Astrocyte (in vitro differentiated cells and primary cell): ENCODE data around the gene TOR1B. TPM values are rescaled to one million over a fixed set of nuclear protein-coding genes. Genes with fewer than 3 reads are reported as not detected.

Source experiments
- DNase-seq: peaks from one replicate; pipeline ENCODE4 v3.0.0-alpha.2; 2010; ENCODE audit warnings: low read depth
- FAIRE-seq: peaks from 2 replicates; lab custom pipeline; 2011; peaks lifted over from hg19 to GRCh38; lab: Jason Lieb, UNC
- H2AFZ ChIP-seq: 2 replicates; pipeline ENCODE4 v1.6.0; 2012; ENCODE audit warnings: low read depth, low read length, inconsistent platforms
- H3K27ac ChIP-seq: 2 replicates; pipeline ENCODE4 v1.5.1; 2011; ENCODE audit warnings: low read depth, low read length, inconsistent platforms
- H3K27me3 ChIP-seq: 2 replicates; pipeline ENCODE4 v1.6.0; 2011; ENCODE audit warnings: low read length, inconsistent platforms; ENCODE audit not compliant: insufficient read depth
- H3K36me3 ChIP-seq: 2 replicates; pipeline ENCODE4 v1.5.1; 2011; ENCODE audit warnings: low read length, inconsistent platforms; ENCODE audit not compliant: insufficient read depth
- H3K4me1 ChIP-seq: 2 replicates; pipeline ENCODE4 v1.5.1; 2011; ENCODE audit warnings: low read length, inconsistent platforms; ENCODE audit not compliant: insufficient read depth
- H3K4me2 ChIP-seq: 2 replicates; pipeline ENCODE4 v1.6.0; 2012; ENCODE audit warnings: low read length, inconsistent platforms
- H3K4me3 ChIP-seq: 2 replicates; pipeline ENCODE4 v1.5.1; 2011; ENCODE audit warnings: low read depth, mild to moderate bottlenecking, low read length, inconsistent platforms; ENCODE audit not compliant: insufficient read depth
- H3K79me2 ChIP-seq: 2 replicates; pipeline ENCODE4 v1.6.0; 2012; ENCODE audit warnings: mild to moderate bottlenecking, low read length, inconsistent platforms; ENCODE audit not compliant: insufficient read depth
- H3K9ac ChIP-seq: 2 replicates; pipeline ENCODE4 v1.6.0; 2012; ENCODE audit warnings: mild to moderate bottlenecking, low read length, inconsistent platforms
- H3K9me3 ChIP-seq: 2 replicates; pipeline ENCODE4 v1.5.1; 2012; ENCODE audit warnings: low read depth, mild to moderate bottlenecking, low read length, inconsistent platforms; ENCODE audit not compliant: insufficient read depth
- H4K20me1 ChIP-seq: 2 replicates; pipeline ENCODE4 v1.6.0; 2012; ENCODE audit warnings: low read length, inconsistent platforms; ENCODE audit not compliant: insufficient read depth
- H3K27ac Mint-ChIP-seq: one replicate; pipeline ENCODE4 v1.8.0; 2021; ENCODE audit warnings: mild to moderate bottlenecking, mixed read lengths; ENCODE audit not compliant: unreplicated experiment
- H3K27me3 Mint-ChIP-seq: one replicate; pipeline ENCODE4 v1.8.0; 2021; ENCODE audit warnings: low read depth, mixed read lengths; ENCODE audit not compliant: unreplicated experiment
- H3K36me3 Mint-ChIP-seq: one replicate; pipeline ENCODE4 v1.8.0; 2021; ENCODE audit warnings: low read depth, mixed read lengths; ENCODE audit not compliant: unreplicated experiment
- H3K4me1 Mint-ChIP-seq: one replicate; pipeline ENCODE4 v1.8.0; 2021; ENCODE audit warnings: low read depth, mixed read lengths; ENCODE audit not compliant: unreplicated experiment
- H3K4me3 Mint-ChIP-seq: one replicate; pipeline ENCODE4 v1.8.0; 2021; ENCODE audit warnings: mild to moderate bottlenecking, moderate library complexity, mixed read lengths; ENCODE audit not compliant: unreplicated experiment
- H3K9me3 Mint-ChIP-seq: one replicate; pipeline ENCODE4 v1.8.0; 2021; ENCODE audit warnings: mild to moderate bottlenecking, mixed read lengths; ENCODE audit not compliant: unreplicated experiment
- EZH2 ChIP-seq: IDR thresholded peaks from 2 replicates; pipeline ENCODE4 v1.6.1; 2012; ENCODE audit warnings: mild to moderate bottlenecking, low read length, inconsistent platforms; ENCODE audit not compliant: insufficient read depth
- total RNA-seq: library from RNA; stranded (reverse); gene quantifications from 2 replicates; pipeline ENCODE4 v1.2.1, GENCODE V29; 2021
- TF ChIP-seq, protein P1 (sequence below): IDR thresholded peaks from 2 replicates; pipeline ENCODE4 v1.5.1; 2011; ENCODE audit warnings: low read depth, mild to moderate bottlenecking, inconsistent platforms, low read length, moderate library complexity; ENCODE audit not compliant: insufficient read depth

TOR1B gene
- total RNA-seq, 1 donor from 2014 or later = 31.6 TPM

DNA sequence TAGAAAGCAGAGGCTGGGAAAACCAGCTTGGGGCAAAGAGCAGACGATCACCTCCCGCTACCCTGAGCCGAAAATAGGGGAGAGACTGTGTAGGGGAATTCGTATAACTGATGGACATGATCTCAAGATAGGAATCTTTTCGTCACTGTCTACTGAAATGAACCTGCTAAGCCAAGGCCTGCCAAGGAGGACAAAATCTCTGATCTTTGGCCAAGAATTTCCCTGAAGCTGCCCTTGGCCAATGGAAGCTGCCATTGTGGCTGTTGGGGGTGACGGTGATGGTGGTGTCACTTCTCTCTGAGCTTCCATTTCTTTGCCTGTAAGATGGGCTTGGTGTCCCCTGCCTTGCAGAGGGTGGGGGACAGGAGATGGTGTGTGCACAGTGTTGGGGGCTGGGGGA lies 46.8 kb upstream of the TOR1B start:
- Histone ChIP-seq H3K4me3 (no peak overlapping the region), H2AFZ (no peak overlapping the region), H3K27ac (no peak overlapping the region), H3K79me2 (no peaks in the 10 kb centered on the region), H3K9ac (no peak overlapping the region), H3K9me3 (no peaks in the 10 kb centered on the region), H3K36me3 (no peaks in the 10 kb centered on the region), H3K4me1 (peaks cover 12% of the 10 kb centered on the region), H3K4me2 (no peak overlapping the region), H3K27me3 (peaks cover 6% of the 10 kb centered on the region), H4K20me1 (no peaks in the 10 kb centered on the region)
- FAIRE-seq (no peak), DNase-seq (no peak)
- H3K9me3 Mint-ChIP-seq = no peaks in the 10 kb centered on the region
- peaks cover 7% of the 10 kb centered on the region for H3K4me1 Mint-ChIP-seq
- H3K4me3 Mint-ChIP-seq = no peak overlapping the region
- no peaks in the 10 kb centered on the region for H3K36me3 Mint-ChIP-seq
- H3K27ac Mint-ChIP-seq = no peak overlapping the region
- TF ChIP-seq, protein P1, sequence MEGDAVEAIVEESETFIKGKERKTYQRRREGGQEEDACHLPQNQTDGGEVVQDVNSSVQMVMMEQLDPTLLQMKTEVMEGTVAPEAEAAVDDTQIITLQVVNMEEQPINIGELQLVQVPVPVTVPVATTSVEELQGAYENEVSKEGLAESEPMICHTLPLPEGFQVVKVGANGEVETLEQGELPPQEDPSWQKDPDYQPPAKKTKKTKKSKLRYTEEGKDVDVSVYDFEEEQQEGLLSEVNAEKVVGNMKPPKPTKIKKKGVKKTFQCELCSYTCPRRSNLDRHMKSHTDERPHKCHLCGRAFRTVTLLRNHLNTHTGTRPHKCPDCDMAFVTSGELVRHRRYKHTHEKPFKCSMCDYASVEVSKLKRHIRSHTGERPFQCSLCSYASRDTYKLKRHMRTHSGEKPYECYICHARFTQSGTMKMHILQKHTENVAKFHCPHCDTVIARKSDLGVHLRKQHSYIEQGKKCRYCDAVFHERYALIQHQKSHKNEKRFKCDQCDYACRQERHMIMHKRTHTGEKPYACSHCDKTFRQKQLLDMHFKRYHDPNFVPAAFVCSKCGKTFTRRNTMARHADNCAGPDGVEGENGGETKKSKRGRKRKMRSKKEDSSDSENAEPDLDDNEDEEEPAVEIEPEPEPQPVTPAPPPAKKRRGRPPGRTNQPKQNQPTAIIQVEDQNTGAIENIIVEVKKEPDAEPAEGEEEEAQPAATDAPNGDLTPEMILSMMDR = no peak
- no peak for TF ChIP-seq EZH2
- H3K27me3 Mint-ChIP-seq = peaks cover 35% of the 10 kb centered on the region

DNA sequence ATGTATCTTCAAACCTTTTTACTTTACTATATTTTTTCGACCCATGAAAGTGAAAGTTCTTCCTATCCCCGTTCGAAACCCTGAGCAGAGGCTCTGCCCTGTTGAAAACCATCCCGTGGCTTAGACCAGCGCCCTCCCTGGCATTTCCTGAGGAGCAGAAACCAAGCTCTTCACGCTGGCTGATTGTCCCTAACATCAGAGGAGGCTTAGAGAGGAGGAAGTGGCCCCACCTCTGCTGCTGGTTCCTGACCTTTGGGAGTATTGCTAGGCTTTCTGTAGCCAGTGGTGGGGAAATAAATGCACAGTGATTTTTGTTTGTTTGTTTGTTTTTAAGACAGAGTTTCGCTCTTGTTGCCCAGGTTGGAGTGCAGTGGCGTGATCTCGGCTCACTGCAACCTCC lies 45.9 kb upstream of the TOR1B start:
- no peak overlapping the region for H3K27ac Mint-ChIP-seq
- H3K9ac ChIP-seq = no peak overlapping the region
- no peaks in the 10 kb centered on the region for H3K79me2 ChIP-seq

DNA sequence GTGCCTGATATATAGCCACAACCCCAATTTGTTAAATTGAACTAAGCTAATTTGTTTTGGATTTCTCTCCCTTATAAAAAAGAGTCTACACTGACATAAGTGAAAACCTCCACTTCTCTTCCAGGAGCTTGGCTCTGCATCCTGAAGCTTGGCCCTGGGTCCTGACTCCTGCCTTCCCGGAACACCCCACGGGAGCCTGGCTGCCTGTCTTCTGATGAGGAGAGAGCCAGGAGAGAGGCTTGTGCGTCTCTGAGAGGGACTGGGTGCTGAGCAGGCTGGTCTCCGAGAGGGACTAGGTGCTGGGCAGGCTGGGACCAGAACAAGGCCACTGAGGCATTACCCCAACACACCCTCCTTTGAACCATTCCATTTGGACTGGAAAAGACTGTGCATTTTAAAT lies 43.7 kb upstream of the TOR1B start:
- DNase-seq (no peak), FAIRE-seq (no peak)
- no peaks in the 10 kb centered on the region for H3K9me3 Mint-ChIP-seq
- Histone ChIP-seq H3K4me2 (no peak overlapping the region), H4K20me1 (no peaks in the 10 kb centered on the region), H3K4me3 (no peak overlapping the region), H3K27ac (no peak overlapping the region), H3K27me3 (no peaks in the 10 kb centered on the region), H3K9me3 (no peaks in the 10 kb centered on the region), H3K9ac (no peak overlapping the region), H3K36me3 (no peaks in the 10 kb centered on the region), H3K4me1 (peaks cover 14% of the 10 kb centered on the region), H3K79me2 (no peaks in the 10 kb centered on the region), H2AFZ (no peak overlapping the region)
- H3K4me3 Mint-ChIP-seq = no peak overlapping the region
- peaks cover 8% of the 10 kb centered on the region for H3K4me1 Mint-ChIP-seq
- H3K36me3 Mint-ChIP-seq = no peaks in the 10 kb centered on the region
- no peak overlapping the region for H3K27ac Mint-ChIP-seq
- TF ChIP-seq, protein P1 = no peak
- no peak for TF ChIP-seq EZH2
- H3K27me3 Mint-ChIP-seq = peaks cover 21% of the 10 kb centered on the region

More for the DNA sequence above, 45.9 kb upstream of the TOR1B start:
- Histone ChIP-seq H3K9me3 (no peaks in the 10 kb centered on the region), H3K36me3 (no peaks in the 10 kb centered on the region), H3K4me3 (no peak overlapping the region), H3K27ac (no peak overlapping the region), H3K4me2 (no peak overlapping the region), H3K27me3 (peaks cover 6% of the 10 kb centered on the region), H2AFZ (no peak overlapping the region), H3K4me1 (peaks cover 16% of the 10 kb centered on the region), H4K20me1 (no peaks in the 10 kb centered on the region)
- Mint-ChIP-seq H3K9me3 (no peaks in the 10 kb centered on the region), H3K27me3 (peaks cover 35% of the 10 kb centered on the region), H3K4me1 (peaks cover 7% of the 10 kb centered on the region), H3K36me3 (no peaks in the 10 kb centered on the region), H3K4me3 (no peak overlapping the region)
- TF ChIP-seq, protein P1 = no peak
- no peak for TF ChIP-seq EZH2
- DNase-seq = no peak
- FAIRE-seq = no peak
